ENCODE measurements around the gene HPS1.

- TF ChIP-seq POLR2A (IDR thresholded peaks at IDR 0.05; ENCODE audit: low read depth, low read length) (no peak), POLR2AphosphoS5 (IDR thresholded peaks at IDR 0.05; ENCODE audit: low read depth, low read length) (no peak), TAF1 (IDR thresholded peaks at IDR 0.05; ENCODE audit: low read depth, low read length) (no peak), PAX5 (IDR thresholded peaks at IDR 0.05; ENCODE audit: insufficient read depth, low read length, severe bottlenecking) (no peak)
Observed at GRCh38 chr10:98458809-98459784, 12.4 kb upstream of the HPS1 start.
